GM12874 (cell line): ENCODE results near the gene ANKZF1.

Source experiments
- TF ChIP-seq, protein P1 (sequence below): IDR thresholded peaks from 2 replicates; pipeline ENCODE4 v1.5.1; 2011; ENCODE audit warnings: low read depth, mild to moderate bottlenecking, control low read depth, low read length, moderate library complexity; ENCODE audit not compliant: insufficient read depth

The ANKZF1 gene

DNA sequence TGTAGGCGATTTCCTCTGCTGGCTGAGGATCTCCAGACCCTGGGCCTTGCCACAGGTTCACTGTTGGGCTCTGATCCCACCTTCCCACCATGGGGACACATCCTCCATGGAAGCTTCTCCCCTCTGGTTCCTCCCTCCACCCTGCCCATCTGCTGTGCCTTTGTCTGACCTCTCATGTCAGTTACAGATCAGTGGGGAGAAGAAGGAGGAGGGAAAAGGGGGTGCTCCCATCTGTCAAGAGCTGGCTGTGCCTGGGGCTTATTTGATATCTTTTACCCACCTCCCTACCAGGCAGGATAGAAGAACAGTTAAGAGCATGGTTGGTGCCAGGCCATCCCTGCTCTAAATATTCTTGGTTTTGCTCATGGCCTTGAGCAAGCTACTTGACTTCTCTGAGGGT is 37.3 kb downstream of the ANKZF1 start:
- TF ChIP-seq, protein P1, sequence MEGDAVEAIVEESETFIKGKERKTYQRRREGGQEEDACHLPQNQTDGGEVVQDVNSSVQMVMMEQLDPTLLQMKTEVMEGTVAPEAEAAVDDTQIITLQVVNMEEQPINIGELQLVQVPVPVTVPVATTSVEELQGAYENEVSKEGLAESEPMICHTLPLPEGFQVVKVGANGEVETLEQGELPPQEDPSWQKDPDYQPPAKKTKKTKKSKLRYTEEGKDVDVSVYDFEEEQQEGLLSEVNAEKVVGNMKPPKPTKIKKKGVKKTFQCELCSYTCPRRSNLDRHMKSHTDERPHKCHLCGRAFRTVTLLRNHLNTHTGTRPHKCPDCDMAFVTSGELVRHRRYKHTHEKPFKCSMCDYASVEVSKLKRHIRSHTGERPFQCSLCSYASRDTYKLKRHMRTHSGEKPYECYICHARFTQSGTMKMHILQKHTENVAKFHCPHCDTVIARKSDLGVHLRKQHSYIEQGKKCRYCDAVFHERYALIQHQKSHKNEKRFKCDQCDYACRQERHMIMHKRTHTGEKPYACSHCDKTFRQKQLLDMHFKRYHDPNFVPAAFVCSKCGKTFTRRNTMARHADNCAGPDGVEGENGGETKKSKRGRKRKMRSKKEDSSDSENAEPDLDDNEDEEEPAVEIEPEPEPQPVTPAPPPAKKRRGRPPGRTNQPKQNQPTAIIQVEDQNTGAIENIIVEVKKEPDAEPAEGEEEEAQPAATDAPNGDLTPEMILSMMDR: no peak

DNA sequence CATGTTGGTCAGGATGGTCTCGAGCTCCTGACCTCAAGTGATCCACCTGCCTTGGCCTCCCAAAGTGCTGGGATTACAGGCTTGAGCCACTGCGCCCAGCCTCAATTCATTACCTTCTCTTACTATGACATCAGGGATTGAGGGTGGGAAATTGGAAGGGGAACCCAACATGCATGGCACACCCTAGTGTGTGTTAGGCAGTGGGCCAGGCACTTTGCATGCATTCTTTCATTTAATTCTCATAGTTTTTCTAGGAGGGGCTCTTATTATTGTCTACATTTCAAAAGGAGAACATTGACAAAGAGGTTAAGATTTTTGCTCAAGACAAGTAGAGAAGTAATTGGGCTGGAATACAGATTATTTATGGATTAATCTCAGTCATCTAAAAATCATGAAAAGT is 38.7 kb downstream of the ANKZF1 start:
- TF ChIP-seq, protein P1: no peak

DNA sequence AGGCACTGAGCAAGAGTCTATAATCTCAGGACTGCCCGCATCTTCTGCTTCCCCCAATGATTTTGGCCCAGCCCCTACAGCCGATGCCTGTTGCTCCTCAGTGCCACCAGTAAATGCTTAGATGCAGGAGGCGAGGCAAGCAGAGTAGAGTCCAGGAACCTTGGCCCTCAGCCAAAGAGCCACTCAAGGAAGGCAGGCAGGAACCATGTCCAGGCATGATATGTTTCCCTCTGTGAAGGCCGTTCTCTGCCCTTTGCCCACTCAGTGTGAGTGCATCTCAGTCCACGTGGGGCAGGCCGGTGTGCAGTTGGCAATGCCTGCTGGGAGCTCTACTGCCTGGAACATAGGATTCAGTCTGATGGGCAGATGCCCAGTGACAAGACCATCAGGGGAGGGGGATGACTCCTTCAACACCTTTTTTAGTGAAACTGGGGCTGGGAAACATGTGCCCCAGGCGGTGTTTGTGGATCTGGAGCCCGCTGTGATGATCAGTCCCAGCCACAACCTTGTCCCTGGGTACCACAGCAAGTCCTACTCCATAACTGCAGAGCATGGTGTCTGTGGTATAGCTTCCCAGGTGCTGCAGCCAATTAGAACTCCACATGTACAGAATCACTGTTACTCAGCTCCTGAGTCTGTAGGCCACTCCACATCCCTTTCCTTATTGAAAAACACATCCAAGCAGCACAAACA is 39.9 kb downstream of the ANKZF1 start:
- TF ChIP-seq, protein P1: no peak

DNA sequence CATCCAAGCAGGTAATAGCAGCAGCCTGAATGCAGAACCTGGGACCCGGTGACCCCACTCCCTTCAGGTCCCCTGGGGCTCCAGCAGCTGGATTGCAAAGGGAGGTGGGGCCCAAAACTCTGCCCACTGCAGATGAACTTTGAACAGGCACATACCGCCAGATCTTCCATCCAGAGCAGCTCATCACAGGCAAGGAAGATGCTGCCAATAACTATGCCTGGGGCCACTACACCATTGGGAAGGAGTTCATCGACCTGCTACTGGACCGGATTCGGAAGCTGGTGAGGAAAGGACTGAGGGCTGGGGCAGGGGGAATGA is 40.4 kb downstream of the ANKZF1 start:
- TF ChIP-seq, protein P1: no peak

DNA sequence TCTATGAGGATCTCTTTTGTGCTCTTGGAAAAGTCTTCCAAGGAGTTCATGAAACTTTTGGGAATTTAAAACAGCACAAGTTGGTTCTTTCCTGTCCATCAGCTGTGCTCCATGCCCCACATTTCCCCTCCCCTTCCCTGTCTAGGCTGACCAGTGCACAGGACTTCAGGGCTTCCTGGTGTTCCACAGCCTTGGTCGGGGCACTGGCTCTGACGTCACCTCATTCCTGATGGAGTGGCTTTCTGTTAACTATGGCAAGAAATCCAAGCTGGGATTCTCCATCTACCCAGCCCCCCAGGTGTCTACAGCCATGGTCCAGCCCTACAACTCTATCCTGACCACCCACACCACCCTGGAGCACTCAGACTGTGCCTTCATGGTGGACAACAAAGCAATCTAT is 41.4 kb downstream of the ANKZF1 start:
- TF ChIP-seq, protein P1: no peak

DNA sequence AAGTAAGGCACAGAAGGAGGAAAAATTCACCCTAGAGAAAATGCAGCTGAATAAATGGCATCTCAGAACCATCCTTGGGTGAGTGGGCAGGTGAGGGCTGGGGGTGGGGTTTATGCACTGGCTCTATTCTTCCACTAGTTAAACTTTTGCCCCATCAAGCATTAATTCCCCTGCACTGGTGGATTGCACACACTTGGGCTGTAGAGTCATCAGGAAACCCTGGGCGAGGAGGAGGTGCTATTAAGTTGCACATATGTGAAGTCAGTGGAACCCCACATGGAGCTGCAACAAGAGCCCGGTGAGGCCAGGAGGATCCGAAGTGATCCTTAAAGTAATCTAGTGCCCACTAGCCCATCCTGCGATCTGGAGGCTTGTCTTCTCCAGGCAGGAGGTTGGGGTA is 42.8 kb downstream of the ANKZF1 start:
- TF ChIP-seq, protein P1: no peak

DNA sequence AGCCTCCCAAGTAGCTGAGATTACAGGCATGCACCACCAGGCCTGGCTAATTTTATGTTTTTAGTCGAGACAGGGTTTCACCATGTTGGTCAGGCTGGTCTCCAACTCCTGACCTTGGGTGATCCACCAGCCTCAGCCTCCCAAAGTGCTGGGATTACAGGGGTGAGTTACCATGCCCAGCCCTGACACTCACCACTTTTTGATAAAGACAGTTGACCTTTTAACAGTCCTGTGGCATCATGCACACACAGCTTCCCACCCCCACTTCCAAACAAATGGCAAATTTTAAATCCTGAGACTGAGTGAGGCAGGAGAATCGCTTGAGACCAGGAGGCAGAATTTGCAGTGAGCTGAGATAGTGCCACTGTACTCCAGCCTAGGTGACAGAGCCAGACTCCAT is 43.4 kb downstream of the ANKZF1 start:
- TF ChIP-seq, protein P1: no peak
